Activated naive CD4-positive, alpha-beta T cell treated with anti-CD3 and anti-CD28 coated beads, Interleukin-2, amount 50 U/mL, for 16 hours (primary cell): ENCODE results near the gene KCNJ11.
A peak's percentile ranks its signal among the peaks of the same experiment; 100 is the strongest.

Experiments
- DNase-seq: peaks from one replicate; pipeline ENCODE4 v3.0.0-alpha.2; 2020

Gene KCNJ11

GRCh38 chr11:17389211-17389956 is 925 bp upstream of the KCNJ11 start:
- peak; percentile 84 for DNase-seq

- DNase-seq = no peak
These were observed 648 bp downstream of the KCNJ11 start for GRCh38 chr11:17387811-17388210.

- DNase-seq = no peak
These were observed 1.2 kb downstream of the KCNJ11 start for GRCh38 chr11:17387254-17387653.

GRCh38 chr11:17386331-17387084 is 2.0 kb downstream of the KCNJ11 start:
- peak; percentile 48 for DNase-seq

GRCh38 chr11:17385926-17386325 is 2.5 kb downstream of the KCNJ11 start:
- no peak for DNase-seq

GRCh38 chr11:17385492-17385891 is 3.0 kb downstream of the KCNJ11 start:
- no peak for DNase-seq

- peak; percentile 78 for DNase-seq
These were observed 4.4 kb downstream of the KCNJ11 start for GRCh38 chr11:17384002-17384511.

GRCh38 chr11:17383461-17383860 is 5.0 kb downstream of the KCNJ11 start:
- DNase-seq = no peak

- DNase-seq = no peak
These were observed 6.3 kb downstream of the KCNJ11 start for GRCh38 chr11:17382046-17382728.

- no peak for DNase-seq
These were observed 7.3 kb downstream of the KCNJ11 start for GRCh38 chr11:17381156-17381555.

GRCh38 chr11:17379383-17380180 is 8.9 kb downstream of the KCNJ11 start:
- no peak for DNase-seq

- no peak for DNase-seq
These were observed 9.8 kb downstream of the KCNJ11 start for GRCh38 chr11:17378655-17379054.

- no peak for DNase-seq
These were observed 12.0 kb downstream of the KCNJ11 start for GRCh38 chr11:17376493-17376892.

GRCh38 chr11:17375547-17375946 is 12.9 kb downstream of the KCNJ11 start:
- DNase-seq = no peak

- DNase-seq = no peak
These were observed 16.8 kb downstream of the KCNJ11 start for GRCh38 chr11:17371614-17372013.

- no peak for DNase-seq
These were observed 18.7 kb downstream of the KCNJ11 start for GRCh38 chr11:17369684-17370243.

GRCh38 chr11:17369094-17369493 is 19.4 kb downstream of the KCNJ11 start:
- no peak for DNase-seq

GRCh38 chr11:17368551-17368950 is 19.9 kb downstream of the KCNJ11 start:
- no peak for DNase-seq

GRCh38 chr11:17366495-17366894 is 22.0 kb downstream of the KCNJ11 start:
- DNase-seq = no peak

GRCh38 chr11:17354601-17354991 is 33.9 kb downstream of the KCNJ11 start:
- DNase-seq = peak; percentile 50

- no peak for DNase-seq
These were observed 34.4 kb downstream of the KCNJ11 start for GRCh38 chr11:17353821-17354600.
